ENCODE results near the gene PAN2.

The PAN2 gene

GRCh38 chr12:56267443-56268071 is 66.2 kb downstream of the PAN2 start:
- DNase-seq = no peak

GRCh38 chr12:56266693-56267442 is 66.9 kb downstream of the PAN2 start, which contains the start of gene COQ10A:
Gene COQ10A, plus strand, starts transcription at chr12:56266942. Its CDS starts 177 bp downstream, at chr12:56267119.
- peak; percentile 95 for DNase-seq

Measured in activated effector memory CD4-positive, alpha-beta T cell treated with anti-CD3 and anti-CD28 coated beads, Interleukin-2, amount 50 U/mL, for 16 hours (primary cell).